Stimulated activated CD8-positive, alpha-beta memory T cell treated with anti-CD3 and anti-CD28 coated beads, Interleukin-2, amount 100 ng/mL, for 48 hours (primary cell): Measurements from ENCODE around the gene TVP23A.
A peak's percentile ranks its signal among the peaks of the same experiment; 100 is the strongest.
"Not testable (repeated sequence)": the region's sequence is repeated elsewhere in the genome, so short reads cannot be mapped to it uniquely, and the experiment has no call there.

Experiments
- DNase-seq, 2 donors: peaks; one replicate each; pipeline ENCODE4 v3.0.0-alpha.2; 2020; ENCODE audit warnings: low read depth in 2 of 2

Gene TVP23A

GRCh38 chr16:10799736-10800135 lies 18.9 kb downstream of the TVP23A start:
- no peak for DNase-seq

GRCh38 chr16:10791048-10791447 lies 27.5 kb downstream of the TVP23A start:
- no peak for DNase-seq

GRCh38 chr16:10788630-10789029 lies 30.0 kb downstream of the TVP23A start:
- DNase-seq: not testable (repeated sequence)

- DNase-seq: no peak
Observed at GRCh38 chr16:10787304-10787703, 31.3 kb downstream of the TVP23A start.

GRCh38 chr16:10782628-10783027 lies 36.0 kb downstream of the TVP23A start:
- no peak for DNase-seq

- DNase-seq: no peak
Observed at GRCh38 chr16:10780628-10781027, 38.0 kb downstream of the TVP23A start.

GRCh38 chr16:10779908-10780307 lies 38.7 kb downstream of the TVP23A start:
- DNase-seq: not testable (repeated sequence)

GRCh38 chr16:10777356-10777755 lies 41.2 kb downstream of the TVP23A start:
- DNase-seq: no peak

- DNase-seq: not testable (repeated sequence)
Observed at GRCh38 chr16:10776923-10777322, 41.7 kb downstream of the TVP23A start.

GRCh38 chr16:10776280-10776679 lies 42.3 kb downstream of the TVP23A start:
- DNase-seq: no peak

GRCh38 chr16:10770907-10771306 lies 47.7 kb downstream of the TVP23A start:
- DNase-seq: no peak

- DNase-seq: no peak
Observed at GRCh38 chr16:10769381-10769780, 49.2 kb downstream of the TVP23A start.

- no peak for DNase-seq
Observed at GRCh38 chr16:10767127-10767526, 51.5 kb downstream of the TVP23A start.

- peak in 1 of 2 donors; percentile 13 for DNase-seq
Observed at GRCh38 chr16:10765772-10766171, 52.8 kb downstream of the TVP23A start.

GRCh38 chr16:10763456-10763855 lies 55.1 kb downstream of the TVP23A start:
- DNase-seq: no peak

GRCh38 chr16:10762336-10763016 lies 56.1 kb downstream of the TVP23A start:
- DNase-seq: no peak

GRCh38 chr16:10761373-10761772 lies 57.2 kb downstream of the TVP23A start:
- DNase-seq: no peak

GRCh38 chr16:10760858-10761257 lies 57.7 kb downstream of the TVP23A start:
- DNase-seq: no peak

GRCh38 chr16:10756574-10756973 lies 62.0 kb downstream of the TVP23A start:
- no peak for DNase-seq

- no peak for DNase-seq
Observed at GRCh38 chr16:10754941-10755340, 63.7 kb downstream of the TVP23A start.

- no peak for DNase-seq
Observed at GRCh38 chr16:10753670-10754069, 64.9 kb downstream of the TVP23A start.

- DNase-seq: no peak
Observed at GRCh38 chr16:10752843-10753523, 65.6 kb downstream of the TVP23A start.

GRCh38 chr16:10751291-10751697 lies 67.3 kb downstream of the TVP23A start:
- no peak for DNase-seq
